ENCODE results near the gene UCHL3. TPM values are rescaled to one million over a fixed set of nuclear protein-coding genes. Genes with fewer than 3 reads are reported as not detected.

Gene UCHL3
- total and polyA plus RNA-seq, 10 of the 15 experiments (the other 5 are each of a cell fraction or from before 2014, with no cell fraction given), result 52.5 to 179 (median 104) TPM

DNA sequence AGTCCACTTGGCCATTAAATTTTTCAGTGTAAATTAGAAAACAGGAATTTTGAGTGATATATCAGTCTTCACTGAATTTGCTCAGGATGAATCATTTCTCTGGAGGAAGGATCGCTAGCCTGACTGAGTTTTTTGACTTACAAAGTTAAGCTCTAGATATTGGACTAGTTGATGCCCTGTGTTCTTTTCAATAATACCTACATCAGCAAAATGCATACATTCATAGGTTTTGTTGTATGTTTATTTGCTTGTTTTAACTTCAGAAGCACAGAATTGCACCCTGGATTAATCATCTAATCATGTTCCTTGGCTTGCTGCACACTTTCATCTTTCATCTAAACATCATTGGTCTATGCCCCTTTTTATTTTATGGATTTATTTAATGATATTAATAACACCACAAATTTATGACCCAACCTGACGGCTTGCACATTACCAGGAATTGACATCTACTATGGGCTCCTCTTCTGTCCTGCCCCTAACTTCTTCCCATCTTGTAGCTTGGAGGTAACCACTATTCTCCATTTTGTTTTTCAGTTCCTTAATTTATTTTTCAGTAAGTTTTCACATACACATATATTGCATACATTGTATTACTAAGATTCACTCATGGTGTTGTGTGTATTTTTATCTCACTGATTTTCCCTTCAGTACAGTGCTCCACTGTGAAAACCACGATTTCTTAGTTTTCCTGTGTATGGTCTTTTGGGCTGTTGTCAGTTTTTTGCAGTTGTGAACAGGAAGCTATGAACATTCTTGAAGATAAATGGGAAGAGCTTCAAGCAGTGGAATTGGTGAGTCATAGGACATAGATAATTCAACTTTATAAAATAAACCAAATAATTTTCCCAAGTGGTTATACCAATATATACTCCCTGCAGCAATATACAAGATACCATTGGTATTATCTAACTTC, 35.3 kb upstream of the UCHL3 start (continued):
- TF ChIP-seq NR2C2 (IDR thresholded peaks at IDR 0.05; ENCODE audit: borderline replicate concordance, control insufficient read depth, insufficient read length, low read depth), result no peak
- TF ChIP-seq SUPT20H (IDR thresholded peaks at IDR 0.05; ENCODE audit: borderline replicate concordance, control insufficient read depth, low read depth, low read length), result no peak
- TF ChIP-seq JUNB (IDR thresholded peaks at IDR 0.05), result no peak
- TF ChIP-seq EGR1 (IDR thresholded peaks at IDR 0.05; ENCODE audit: borderline replicate concordance in 1 of 2, low read depth in 2 of 2, low read length in 2 of 2), result no peak
- 0 out of 2 replicates have a peak, but pooled peaks have one; percentile 36 for TF ChIP-seq YY1 (IDR thresholded peaks at IDR 0.05; ENCODE audit: low read depth, low read length)
- TF ChIP-seq ZZZ3 (IDR thresholded peaks at IDR 0.05; ENCODE audit: control insufficient read depth, insufficient read length, low read depth), result no peak
- TF ChIP-seq IRF4 (IDR thresholded peaks at IDR 0.05; ENCODE audit: low read depth, low read length), result 0 out of 2 replicates have a peak, but pooled peaks have one; percentile 31
- no peak for TF ChIP-seq HDAC2 (IDR thresholded peaks at IDR 0.05)
- TF ChIP-seq MEF2A (IDR thresholded peaks at IDR 0.05; ENCODE audit: insufficient read depth, low read depth, low read length), result 0 out of 2 replicates have a peak, but pooled peaks have one; percentile 37
- peak; percentile 52 for TF ChIP-seq RUNX3 (IDR thresholded peaks at IDR 0.05; ENCODE audit: low read length)
- TF ChIP-seq PBX3 (IDR thresholded peaks at IDR 0.05; ENCODE audit: insufficient replicate concordance, low read depth, low read length), result no peak
- no peak for TF ChIP-seq ATF2 (IDR thresholded peaks at IDR 0.05; ENCODE audit: low read length)
- no peak for TF ChIP-seq MAX (IDR thresholded peaks at IDR 0.05; ENCODE audit: low read depth, low read length)
- no peak for TF ChIP-seq POU2F2 (IDR thresholded peaks at IDR 0.05; ENCODE audit: borderline replicate concordance, low read depth, low read length)
- TF ChIP-seq RBBP5 (conservative IDR thresholded peaks at IDR 0.05), result no peak
- TF ChIP-seq SMAD5 (IDR thresholded peaks at IDR 0.05; ENCODE audit: low read depth), result no peak
- no peak for TF ChIP-seq TCF3 (IDR thresholded peaks at IDR 0.05; ENCODE audit: borderline replicate concordance, insufficient read depth, low read depth, low read length)
- TF ChIP-seq CBX3 (IDR thresholded peaks at IDR 0.05; ENCODE audit: borderline replicate concordance, low read depth), result no peak
- TF ChIP-seq, protein P1, sequence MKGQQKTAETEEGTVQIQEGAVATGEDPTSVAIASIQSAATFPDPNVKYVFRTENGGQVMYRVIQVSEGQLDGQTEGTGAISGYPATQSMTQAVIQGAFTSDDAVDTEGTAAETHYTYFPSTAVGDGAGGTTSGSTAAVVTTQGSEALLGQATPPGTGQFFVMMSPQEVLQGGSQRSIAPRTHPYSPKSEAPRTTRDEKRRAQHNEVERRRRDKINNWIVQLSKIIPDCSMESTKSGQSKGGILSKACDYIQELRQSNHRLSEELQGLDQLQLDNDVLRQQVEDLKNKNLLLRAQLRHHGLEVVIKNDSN (IDR thresholded peaks at IDR 0.05; ENCODE audit: borderline replicate concordance, extremely low read length, insufficient read depth, low read depth, low read length), result no peak
- no peak for TF ChIP-seq RFX5 (IDR thresholded peaks at IDR 0.05; ENCODE audit: low read depth, low read length)
- TF ChIP-seq SUZ12 (IDR thresholded peaks at IDR 0.05; ENCODE audit: unreplicated experiment), result no peak
- peak; percentile 83 for TF ChIP-seq SPI1 (IDR thresholded peaks at IDR 0.05; ENCODE audit: borderline replicate concordance, insufficient read depth, low read depth, low read length)
- TF ChIP-seq, protein P2, sequence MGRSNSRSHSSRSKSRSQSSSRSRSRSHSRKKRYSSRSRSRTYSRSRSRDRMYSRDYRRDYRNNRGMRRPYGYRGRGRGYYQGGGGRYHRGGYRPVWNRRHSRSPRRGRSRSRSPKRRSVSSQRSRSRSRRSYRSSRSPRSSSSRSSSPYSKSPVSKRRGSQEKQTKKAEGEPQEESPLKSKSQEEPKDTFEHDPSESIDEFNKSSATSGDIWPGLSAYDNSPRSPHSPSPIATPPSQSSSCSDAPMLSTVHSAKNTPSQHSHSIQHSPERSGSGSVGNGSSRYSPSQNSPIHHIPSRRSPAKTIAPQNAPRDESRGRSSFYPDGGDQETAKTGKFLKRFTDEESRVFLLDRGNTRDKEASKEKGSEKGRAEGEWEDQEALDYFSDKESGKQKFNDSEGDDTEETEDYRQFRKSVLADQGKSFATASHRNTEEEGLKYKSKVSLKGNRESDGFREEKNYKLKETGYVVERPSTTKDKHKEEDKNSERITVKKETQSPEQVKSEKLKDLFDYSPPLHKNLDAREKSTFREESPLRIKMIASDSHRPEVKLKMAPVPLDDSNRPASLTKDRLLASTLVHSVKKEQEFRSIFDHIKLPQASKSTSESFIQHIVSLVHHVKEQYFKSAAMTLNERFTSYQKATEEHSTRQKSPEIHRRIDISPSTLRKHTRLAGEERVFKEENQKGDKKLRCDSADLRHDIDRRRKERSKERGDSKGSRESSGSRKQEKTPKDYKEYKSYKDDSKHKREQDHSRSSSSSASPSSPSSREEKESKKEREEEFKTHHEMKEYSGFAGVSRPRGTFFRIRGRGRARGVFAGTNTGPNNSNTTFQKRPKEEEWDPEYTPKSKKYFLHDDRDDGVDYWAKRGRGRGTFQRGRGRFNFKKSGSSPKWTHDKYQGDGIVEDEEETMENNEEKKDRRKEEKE (IDR thresholded peaks at IDR 0.05), result no peak
- no peak for TF ChIP-seq HDGF (IDR thresholded peaks at IDR 0.05)
